ENCODE measurements around the gene LCORL.

Gene LCORL

GRCh38 chr4:17812801-17813200 lies 208.8 kb downstream of the LCORL start:
- peak overlapping the region; percentile 25; the same call in 1 of the 2 replicates for H3K27ac ChIP-seq (ENCODE audit: low read depth, low read length)
- no peaks in the 10 kb centered on the region for H3K36me3 ChIP-seq (ENCODE audit: insufficient read depth, low read length)
- H3K27me3 ChIP-seq (ENCODE audit: insufficient read depth, low read length): no peaks in the 10 kb centered on the region
- peaks cover 16% of the 10 kb centered on the region for H3K4me1 ChIP-seq (ENCODE audit: control insufficient read depth, insufficient read depth, low read length, unreplicated experiment)
- peak overlapping the region; percentile 83 for H3K4me3 ChIP-seq (ENCODE audit: low read depth, low read length)
- H3K79me2 ChIP-seq (ENCODE audit: control insufficient read depth, insufficient read depth, low read length, unreplicated experiment): peaks cover 95% of the 10 kb centered on the region
- peak overlapping the region; percentile 40 for H2AFZ ChIP-seq (ENCODE audit: low read length, unreplicated experiment)

DNA sequence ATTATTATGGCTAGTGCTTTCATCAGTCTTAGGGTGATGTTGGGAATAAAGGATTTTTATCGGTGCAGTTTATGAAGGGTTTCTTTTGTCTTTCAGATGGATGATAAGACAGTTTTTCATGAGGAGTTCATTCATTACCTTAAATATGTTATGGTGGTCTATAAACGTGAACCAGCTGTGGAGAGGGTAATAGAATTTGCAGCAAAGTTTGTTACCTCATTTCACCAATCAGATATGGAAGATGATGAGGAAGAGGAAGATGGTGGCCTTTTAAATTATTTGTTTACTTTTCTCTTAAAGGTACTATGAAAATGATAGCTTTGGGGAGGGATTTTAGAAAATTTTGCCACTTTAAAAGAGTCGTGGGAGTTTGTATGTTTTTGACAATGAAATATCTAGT lies 209.4 kb downstream of the LCORL start:
- Histone ChIP-seq H2AFZ (ENCODE audit: low read length, unreplicated experiment) (peak overlapping the region; percentile 40), H3K4me3 (ENCODE audit: low read depth, low read length) (peak overlapping the region; percentile 83), H3K27me3 (ENCODE audit: insufficient read depth, low read length) (no peaks in the 10 kb centered on the region), H3K27ac (ENCODE audit: low read depth, low read length) (peak overlapping the region; percentile 25; the same call in 1 of the 2 replicates), H3K4me1 (ENCODE audit: control insufficient read depth, insufficient read depth, low read length, unreplicated experiment) (peaks cover 20% of the 10 kb centered on the region), H3K36me3 (ENCODE audit: insufficient read depth, low read length) (no peaks in the 10 kb centered on the region), H3K79me2 (ENCODE audit: control insufficient read depth, insufficient read depth, low read length, unreplicated experiment) (peaks cover 96% of the 10 kb centered on the region)

- no peaks in the 10 kb centered on the region for H3K36me3 ChIP-seq (ENCODE audit: insufficient read depth, low read length)
- H3K4me1 ChIP-seq (ENCODE audit: control insufficient read depth, insufficient read depth, low read length, unreplicated experiment): peaks cover 23% of the 10 kb centered on the region
- peaks cover 98% of the 10 kb centered on the region for H3K79me2 ChIP-seq (ENCODE audit: control insufficient read depth, insufficient read depth, low read length, unreplicated experiment)
- no peaks in the 10 kb centered on the region for H3K27me3 ChIP-seq (ENCODE audit: insufficient read depth, low read length)
- peak overlapping the region; percentile 85 for H2AFZ ChIP-seq (ENCODE audit: low read length, unreplicated experiment)
- peak overlapping the region; percentile 83 for H3K4me3 ChIP-seq (ENCODE audit: low read depth, low read length)
- H3K27ac ChIP-seq (ENCODE audit: low read depth, low read length): peak overlapping the region; percentile 60
Observed at GRCh38 chr4:17811078-17811603, 210.4 kb downstream of the LCORL start.

- H3K79me2 ChIP-seq (ENCODE audit: control insufficient read depth, insufficient read depth, low read length, unreplicated experiment): peaks cover 98% of the 10 kb centered on the region
- peak within 1 kb of the TSS; percentile 83 for H3K4me3 ChIP-seq (ENCODE audit: low read depth, low read length)
- H3K36me3 ChIP-seq (ENCODE audit: insufficient read depth, low read length): no peaks in the 10 kb centered on the region
- peaks cover 25% of the 10 kb centered on the region for H3K4me1 ChIP-seq (ENCODE audit: control insufficient read depth, insufficient read depth, low read length, unreplicated experiment)
- H2AFZ ChIP-seq (ENCODE audit: low read length, unreplicated experiment): peak within 1 kb of the TSS; percentile 85
- H3K27ac ChIP-seq (ENCODE audit: low read depth, low read length): peak within 1 kb of the TSS; percentile 76
- H3K27me3 ChIP-seq (ENCODE audit: insufficient read depth, low read length): no peaks in the 10 kb centered on the region
Observed at GRCh38 chr4:17810260-17811077, 211.1 kb downstream of the LCORL start, which contains the start of the genes DCAF16 and NCAPG. DCAF16 (minus strand) TSS chr4:17810757; CDS start chr4:17804141, 6,616 bp downstream. NCAPG (plus strand) TSS chr4:17810979; CDS start chr4:17811078, 99 bp downstream.

DNA sequence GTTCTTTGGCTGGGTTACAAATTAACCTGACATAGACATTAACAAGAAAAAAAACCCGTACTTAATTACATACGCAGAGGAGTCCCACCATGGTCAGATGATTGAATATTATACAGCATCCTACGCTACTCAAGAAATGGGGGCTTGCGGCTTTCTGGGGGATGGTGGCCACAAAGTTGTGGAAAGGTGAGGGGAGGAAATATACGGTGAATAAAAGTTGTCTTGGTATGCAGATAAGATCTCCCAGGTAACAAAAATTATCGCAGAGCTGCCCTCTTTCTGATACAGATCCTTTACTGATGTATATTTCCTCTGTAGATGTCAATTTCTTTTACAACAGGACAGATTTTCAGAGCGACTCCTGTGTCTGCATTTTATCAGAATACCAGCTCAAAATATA lies 211.9 kb downstream of the LCORL start:
- Histone ChIP-seq H3K27ac (ENCODE audit: low read depth, low read length) (peak overlapping the region; percentile 76), H3K27me3 (ENCODE audit: insufficient read depth, low read length) (no peaks in the 10 kb centered on the region), H3K79me2 (ENCODE audit: control insufficient read depth, insufficient read depth, low read length, unreplicated experiment) (peaks cover 96% of the 10 kb centered on the region), H3K4me1 (ENCODE audit: control insufficient read depth, insufficient read depth, low read length, unreplicated experiment) (peaks cover 21% of the 10 kb centered on the region), H3K36me3 (ENCODE audit: insufficient read depth, low read length) (no peaks in the 10 kb centered on the region; the same call in 1 of the 2 replicates), H3K4me3 (ENCODE audit: low read depth, low read length) (peak overlapping the region; percentile 83), H2AFZ (ENCODE audit: low read length, unreplicated experiment) (no peak overlapping the region)

GRCh38 chr4:17807446-17807845 lies 214.1 kb downstream of the LCORL start:
- H2AFZ ChIP-seq (ENCODE audit: low read length, unreplicated experiment): peak overlapping the region; percentile 21
- H3K4me1 ChIP-seq (ENCODE audit: control insufficient read depth, insufficient read depth, low read length, unreplicated experiment): peaks cover 14% of the 10 kb centered on the region
- peak overlapping the region; percentile 83 for H3K4me3 ChIP-seq (ENCODE audit: low read depth, low read length)
- H3K27ac ChIP-seq (ENCODE audit: low read depth, low read length): no peak overlapping the region
- peaks cover 87% of the 10 kb centered on the region for H3K79me2 ChIP-seq (ENCODE audit: control insufficient read depth, insufficient read depth, low read length, unreplicated experiment)
- H3K36me3 ChIP-seq (ENCODE audit: insufficient read depth, low read length): peaks cover 13% of the 10 kb centered on the region
- no peaks in the 10 kb centered on the region for H3K27me3 ChIP-seq (ENCODE audit: insufficient read depth, low read length)

- peaks cover 19% of the 10 kb centered on the region for H3K36me3 ChIP-seq (ENCODE audit: insufficient read depth, low read length)
- no peaks in the 10 kb centered on the region for H3K27me3 ChIP-seq (ENCODE audit: insufficient read depth, low read length)
Observed at GRCh38 chr4:17805580-17806155, 215.9 kb downstream of the LCORL start.

DNA sequence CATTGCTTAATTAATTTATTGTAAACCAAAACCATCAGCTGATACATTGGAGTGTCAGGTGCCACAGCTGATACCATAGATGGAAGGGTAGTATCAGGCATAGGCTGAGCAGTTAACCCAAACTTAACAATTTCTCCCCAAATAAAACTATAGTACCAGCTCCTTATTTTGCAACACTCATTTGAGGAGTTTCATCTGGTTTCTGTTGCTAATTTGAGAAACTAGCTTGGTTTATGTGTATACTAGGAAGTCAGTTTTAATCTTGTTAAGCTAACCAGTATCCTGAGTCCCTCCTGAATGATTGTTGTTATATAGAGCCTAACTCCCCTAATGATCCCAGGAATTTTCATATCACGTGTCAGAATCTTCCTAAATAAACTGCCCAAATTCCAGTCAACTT lies 223.7 kb downstream of the LCORL start:
- Histone ChIP-seq H3K27me3 (ENCODE audit: insufficient read depth, low read length) (no peaks in the 10 kb centered on the region), H3K4me1 (ENCODE audit: control insufficient read depth, insufficient read depth, low read length, unreplicated experiment) (no peaks in the 10 kb centered on the region), H3K79me2 (ENCODE audit: control insufficient read depth, insufficient read depth, low read length, unreplicated experiment) (no peaks in the 10 kb centered on the region), H3K27ac (ENCODE audit: low read depth, low read length) (no peak overlapping the region), H2AFZ (ENCODE audit: low read length, unreplicated experiment) (no peak overlapping the region), H3K36me3 (ENCODE audit: insufficient read depth, low read length) (peaks cover 12% of the 10 kb centered on the region; the same call in 1 of the 2 replicates), H3K4me3 (ENCODE audit: low read depth, low read length) (no peak overlapping the region)

More at GRCh38 chr4:17805580-17806155, 215.9 kb downstream of the LCORL start:
- Histone ChIP-seq H2AFZ (ENCODE audit: low read length, unreplicated experiment) (no peak overlapping the region), H3K27ac (ENCODE audit: low read depth, low read length) (no peak overlapping the region), H3K4me3 (ENCODE audit: low read depth, low read length) (no peak overlapping the region), H3K4me1 (ENCODE audit: control insufficient read depth, insufficient read depth, low read length, unreplicated experiment) (peaks cover 14% of the 10 kb centered on the region), H3K79me2 (ENCODE audit: control insufficient read depth, insufficient read depth, low read length, unreplicated experiment) (peaks cover 70% of the 10 kb centered on the region)

GRCh38 chr4:17794730-17795129 lies 226.8 kb downstream of the LCORL start:
- H3K27me3 ChIP-seq (ENCODE audit: insufficient read depth, low read length): no peaks in the 10 kb centered on the region
- H3K36me3 ChIP-seq (ENCODE audit: insufficient read depth, low read length): no peaks in the 10 kb centered on the region; the same call in 1 of the 2 replicates
- H3K27ac ChIP-seq (ENCODE audit: low read depth, low read length): no peak overlapping the region
- H2AFZ ChIP-seq (ENCODE audit: low read length, unreplicated experiment): no peak overlapping the region
- H3K4me1 ChIP-seq (ENCODE audit: control insufficient read depth, insufficient read depth, low read length, unreplicated experiment): no peaks in the 10 kb centered on the region
- no peaks in the 10 kb centered on the region for H3K79me2 ChIP-seq (ENCODE audit: control insufficient read depth, insufficient read depth, low read length, unreplicated experiment)
- no peak overlapping the region for H3K4me3 ChIP-seq (ENCODE audit: low read depth, low read length)

Data from ACC112 (cell line).